Nephron (organoid): ENCODE data around the gene RING1.

Experiments
- H3K27ac Mint-ChIP-seq, 3 experiments: 2 replicates each; pipeline ENCODE4 v1.8.0; 2020; ENCODE audit warnings: mixed read lengths in 3 of 3, mild to moderate bottlenecking in 2 of 3, moderate library complexity in 1 of 3
- H3K27me3 Mint-ChIP-seq: 2 replicates; pipeline ENCODE4 v1.8.0; 2021; ENCODE audit warnings: low read depth, mild to moderate bottlenecking, moderate library complexity, mixed read lengths
- H3K36me3 Mint-ChIP-seq: 2 replicates; pipeline ENCODE4 v1.8.0; 2020; ENCODE audit warnings: low read depth, mixed read lengths
- H3K4me1 Mint-ChIP-seq: 2 replicates; pipeline ENCODE4 v1.8.0; 2020; ENCODE audit warnings: mixed read lengths
- H3K4me3 Mint-ChIP-seq, 3 experiments: 2 replicates each; pipeline ENCODE4 v1.8.0; 2020; ENCODE audit warnings: mild to moderate bottlenecking in 3 of 3, mixed read lengths in 3 of 3, moderate library complexity in 2 of 3
- H3K9me3 Mint-ChIP-seq: 2 replicates; pipeline ENCODE4 v1.8.0; 2020; ENCODE audit warnings: mixed read lengths
- CTCF ChIP-seq, 3 experiments: fragments of 200-600 bp; sonication (generic); IDR thresholded peaks; one replicate each; pipeline ENCODE4 v1.5.0; 2021; ENCODE audit warnings: antibody characterized with exemption in 3 of 3; ENCODE audit not compliant: unreplicated experiment in 3 of 3

Gene RING1

GRCh38 chr6:33189625-33190448, 18.5 kb upstream of the RING1 start:
- no peak for TF ChIP-seq CTCF (IDR thresholded peaks at IDR 0.05; ENCODE audit: unreplicated experiment in 3 of 3)
- Mint-ChIP-seq H3K36me3 (peaks cover 12% of the 10 kb centered on the region), H3K27me3 (peaks cover 38% of the 10 kb centered on the region), H3K4me3 (no peak overlapping the region), H3K9me3 (no peaks in the 10 kb centered on the region), H3K4me1 (peaks cover 20% of the 10 kb centered on the region), H3K27ac (no peak overlapping the region)

- Mint-ChIP-seq H3K4me3 (peak overlapping the region in 2 of 3 experiments; percentile 0 to 13), H3K36me3 (peaks cover 19% of the 10 kb centered on the region), H3K27ac (no peak overlapping the region), H3K4me1 (peaks cover 20% of the 10 kb centered on the region), H3K27me3 (peaks cover 42% of the 10 kb centered on the region), H3K9me3 (no peaks in the 10 kb centered on the region)
- no peak for TF ChIP-seq CTCF (IDR thresholded peaks at IDR 0.05; ENCODE audit: unreplicated experiment in 3 of 3)
Measured at GRCh38 chr6:33190504-33191107, 17.7 kb upstream of the RING1 start.

- H3K4me1 Mint-ChIP-seq, result peaks cover 20% of the 10 kb centered on the region
- H3K36me3 Mint-ChIP-seq, result peaks cover 28% of the 10 kb centered on the region
- TF ChIP-seq CTCF (IDR thresholded peaks at IDR 0.05; ENCODE audit: unreplicated experiment in 3 of 3), result no peak
- peak overlapping the region; percentile 52 to 62 (median 59) for H3K4me3 Mint-ChIP-seq
- H3K9me3 Mint-ChIP-seq, result no peaks in the 10 kb centered on the region
- peaks cover 42% of the 10 kb centered on the region for H3K27me3 Mint-ChIP-seq
- no peak overlapping the region for H3K27ac Mint-ChIP-seq
Measured at GRCh38 chr6:33191383-33192104, 16.8 kb upstream of the RING1 start.

- H3K27me3 Mint-ChIP-seq, result peaks cover 42% of the 10 kb centered on the region
- TF ChIP-seq CTCF (IDR thresholded peaks at IDR 0.05; ENCODE audit: unreplicated experiment in 3 of 3), result no peak
- H3K9me3 Mint-ChIP-seq, result no peaks in the 10 kb centered on the region
- peaks cover 20% of the 10 kb centered on the region for H3K4me1 Mint-ChIP-seq
- peak within 1 kb of the TSS; percentile 81 to 86 (median 84) for H3K4me3 Mint-ChIP-seq
- H3K27ac Mint-ChIP-seq, result no peak within 1 kb of the TSS
- peaks cover 34% of the 10 kb centered on the region for H3K36me3 Mint-ChIP-seq
Measured at GRCh38 chr6:33192105-33192646, 16.1 kb upstream of the RING1 start, which contains the start of gene COL11A2. TSS of gene COL11A2 (minus strand) at chr6:33192467. CDS start at chr6:33192240, 227 bp downstream.

GRCh38 chr6:33192671-33193602, 15.4 kb upstream of the RING1 start:
- TF ChIP-seq CTCF (IDR thresholded peaks at IDR 0.05; ENCODE audit: unreplicated experiment in 3 of 3), result no peak
- H3K9me3 Mint-ChIP-seq, result no peaks in the 10 kb centered on the region
- peaks cover 28% of the 10 kb centered on the region for H3K4me1 Mint-ChIP-seq
- H3K27ac Mint-ChIP-seq, result no peak overlapping the region
- H3K4me3 Mint-ChIP-seq, result peak overlapping the region; percentile 81 to 86 (median 84)
- peaks cover 38% of the 10 kb centered on the region for H3K27me3 Mint-ChIP-seq
- peaks cover 39% of the 10 kb centered on the region for H3K36me3 Mint-ChIP-seq
